NCI-H526 (cell line): ENCODE measurements around the gene ERFE.
A peak's percentile ranks its signal among the peaks of the same experiment; 100 is the strongest.
"Not testable (repeated sequence)": the region's sequence is repeated elsewhere in the genome, so short reads cannot be mapped to it uniquely, and the experiment has no call there.

ENCODE experiments used
- DNase-seq, 2 experiments: peaks; one replicate each; lab custom pipeline; 2025; lab: John Stamatoyannopoulos, UW

ERFE gene

DNA sequence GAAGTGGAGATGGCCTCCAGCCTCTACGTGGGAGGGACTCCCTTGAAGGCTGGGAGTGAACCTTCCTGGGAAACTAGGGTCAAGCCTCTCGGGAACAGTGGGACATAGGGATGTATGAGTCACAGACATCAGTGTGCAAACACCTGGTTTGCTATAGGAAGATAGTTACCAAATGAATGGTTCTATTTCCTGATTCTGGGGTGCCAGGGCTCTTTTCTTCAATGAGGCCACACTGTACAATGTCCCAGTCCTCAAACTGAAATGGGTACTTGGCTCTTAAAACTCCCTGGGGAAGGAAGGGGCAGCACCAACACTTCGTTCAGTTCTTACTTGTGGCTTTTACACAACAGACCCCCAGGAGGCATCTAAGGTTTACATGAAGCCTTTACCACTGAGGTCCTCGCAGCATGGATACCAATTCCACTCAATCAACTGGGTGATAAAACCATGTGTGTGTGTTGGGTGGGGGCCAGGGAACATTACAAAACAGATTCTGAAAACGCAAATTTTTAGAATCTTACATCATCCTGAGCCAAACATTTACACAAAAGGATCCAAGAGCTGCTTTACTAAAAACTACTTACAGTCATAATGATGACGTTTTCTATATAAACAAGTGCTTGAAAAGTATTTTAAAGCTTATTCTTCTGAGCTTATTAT is 10.4 kb downstream of the ERFE start:
- DNase-seq, result no peak

DNA sequence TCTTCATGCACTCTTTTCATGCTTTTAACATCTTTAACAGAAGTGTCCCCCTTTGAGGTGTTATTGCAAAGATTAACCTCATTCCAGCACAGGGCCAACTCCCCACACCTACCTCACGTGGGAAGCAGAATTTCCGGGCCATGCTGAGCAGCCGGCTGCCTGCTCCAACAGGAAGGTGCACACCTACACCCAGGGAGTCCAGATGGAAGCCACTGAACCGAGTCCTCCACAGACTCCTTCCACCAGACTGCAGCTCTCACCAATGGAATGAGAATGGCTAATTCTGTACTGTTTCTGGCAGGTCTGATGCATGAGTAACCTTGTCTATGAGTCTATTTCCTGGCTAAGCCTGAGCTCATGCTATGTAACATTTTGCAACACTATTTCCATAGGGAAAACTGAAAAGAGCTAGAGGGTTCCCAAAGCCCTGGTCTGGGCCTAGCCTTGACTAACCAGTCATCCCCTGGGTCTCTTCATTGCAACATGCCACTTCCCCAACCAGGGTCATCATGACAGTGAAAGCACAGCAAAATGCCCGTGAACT is 11.0 kb downstream of the ERFE start:
- no peak for DNase-seq

DNA sequence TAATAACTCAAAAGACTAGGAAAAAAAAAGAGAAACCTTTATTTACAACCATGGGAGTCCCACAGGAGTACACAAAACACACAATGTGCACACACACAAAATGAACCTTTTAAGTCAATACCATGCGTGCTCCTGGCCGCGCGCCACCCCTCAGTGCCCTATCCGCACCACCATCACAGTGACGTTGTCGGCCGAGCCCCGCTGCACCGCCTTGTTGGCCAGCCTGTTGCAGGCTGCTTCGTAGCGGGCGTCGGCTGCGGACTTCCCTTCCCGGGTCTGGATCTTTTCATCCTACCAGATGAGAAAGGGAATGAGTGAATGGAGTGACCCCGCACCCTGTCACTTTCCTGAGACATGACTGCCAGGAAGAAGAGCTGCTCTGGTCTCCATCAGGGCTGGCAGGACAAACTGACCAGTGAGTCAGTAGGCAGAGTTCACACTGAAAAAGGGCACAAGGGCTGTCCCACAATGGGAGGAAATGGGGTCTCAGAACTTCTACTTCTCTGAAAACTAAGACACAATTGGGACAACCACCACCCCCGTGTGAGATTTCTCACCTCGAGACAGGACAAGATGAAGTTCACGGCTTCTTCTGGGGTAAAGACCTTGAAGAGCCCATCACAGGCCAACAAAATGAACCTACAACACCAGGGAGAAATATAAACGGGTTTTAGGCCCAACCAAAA is 11.8 kb downstream of the ERFE start:
- no peak for DNase-seq

GRCh38 chr2:238171072-238171431 is 12.3 kb downstream of the ERFE start:
- DNase-seq, result not testable (repeated sequence)

DNA sequence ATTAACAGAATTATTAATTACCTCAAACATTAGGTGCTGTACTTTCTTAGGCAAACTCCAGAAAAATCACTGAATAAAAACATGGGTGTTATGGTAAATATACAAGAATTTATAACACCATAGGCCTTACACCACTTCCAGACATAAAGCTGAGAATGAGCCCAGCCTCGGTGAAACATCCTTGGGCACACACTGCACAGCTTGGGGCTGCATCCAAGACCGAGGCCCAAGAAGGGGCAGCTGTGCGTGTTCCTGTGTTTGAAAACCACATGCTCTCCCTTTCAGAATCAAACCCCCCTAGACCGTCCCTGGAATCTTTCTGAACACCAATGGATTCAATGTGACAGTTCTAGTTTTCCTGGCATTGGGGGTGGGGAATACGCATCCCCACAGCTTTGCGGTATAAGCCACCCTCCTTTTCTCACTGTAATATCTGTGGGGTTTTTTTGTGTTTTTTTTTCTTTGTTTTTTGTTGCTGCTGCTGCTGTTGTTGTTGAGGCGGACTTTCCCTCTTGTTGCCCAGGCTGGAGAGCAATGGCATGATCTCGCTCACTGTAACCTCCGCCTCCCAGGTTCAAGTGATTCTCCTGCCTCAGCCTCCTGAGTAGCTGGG is 12.9 kb downstream of the ERFE start:
- DNase-seq, result no peak

- no peak for DNase-seq
Observed at GRCh38 chr2:238172439-238172838, 13.7 kb downstream of the ERFE start.

- peak in 1 of 2 experiments; percentile 32 for DNase-seq
Observed at GRCh38 chr2:238173692-238174091, 14.9 kb downstream of the ERFE start.

DNA sequence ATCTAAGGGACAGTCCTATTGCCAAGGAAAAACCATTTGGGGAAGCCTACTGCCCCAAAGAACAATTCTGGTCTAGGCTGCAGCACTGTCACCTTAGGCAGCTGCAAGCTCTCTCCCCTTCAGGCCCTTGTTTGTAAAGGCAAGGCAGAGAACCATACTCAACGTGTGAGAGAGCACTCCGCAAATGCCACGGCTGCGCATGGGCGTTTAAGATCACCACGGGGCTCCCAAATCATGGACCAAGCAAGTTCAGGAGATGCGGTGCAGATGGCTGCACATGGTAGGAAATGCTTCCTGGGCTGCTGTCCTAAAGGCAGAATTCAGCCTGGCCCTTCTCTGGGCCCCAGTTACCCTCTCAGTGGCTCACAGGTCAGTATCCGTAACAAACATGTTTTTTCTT is 15.5 kb downstream of the ERFE start:
- no peak for DNase-seq

DNA sequence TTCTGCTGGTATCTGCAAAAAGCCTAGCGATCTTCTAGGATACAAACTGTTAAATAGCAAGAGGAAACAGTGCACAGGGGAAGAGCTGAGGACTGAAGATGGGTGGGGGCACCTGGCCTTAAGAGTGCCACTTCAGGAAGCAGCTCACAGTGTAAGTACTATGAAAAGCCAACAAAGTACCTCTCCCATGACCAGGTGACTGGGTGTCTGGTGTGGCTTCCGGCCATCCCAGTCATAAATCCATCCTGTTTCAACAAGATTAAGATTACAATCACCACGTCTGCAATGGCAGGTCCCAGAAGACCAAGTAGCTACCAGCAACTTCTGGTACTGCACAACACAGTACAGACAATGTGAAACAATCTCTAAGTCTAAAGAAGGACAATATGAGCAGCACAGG is 15.9 kb downstream of the ERFE start:
- DNase-seq, result no peak

DNA sequence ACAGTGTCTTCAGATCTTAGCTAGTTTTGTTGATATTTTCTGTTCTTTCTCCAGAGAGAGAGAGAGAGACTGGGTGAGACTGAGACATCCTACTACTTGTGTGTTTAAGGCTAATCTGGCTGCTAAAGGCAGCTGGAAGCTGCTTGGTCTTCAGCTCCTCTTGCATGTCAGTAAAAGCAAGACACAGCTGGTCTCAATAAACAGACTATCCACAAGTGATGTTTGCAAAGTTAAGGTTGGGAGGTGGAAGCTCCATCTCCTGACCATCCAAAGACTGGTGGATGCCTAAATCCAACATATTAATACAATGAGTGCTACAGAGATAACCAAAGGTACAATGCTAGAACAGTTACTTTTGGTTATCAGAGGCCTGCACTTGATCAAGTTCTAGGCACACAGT is 17.8 kb downstream of the ERFE start:
- DNase-seq, result no peak

DNA sequence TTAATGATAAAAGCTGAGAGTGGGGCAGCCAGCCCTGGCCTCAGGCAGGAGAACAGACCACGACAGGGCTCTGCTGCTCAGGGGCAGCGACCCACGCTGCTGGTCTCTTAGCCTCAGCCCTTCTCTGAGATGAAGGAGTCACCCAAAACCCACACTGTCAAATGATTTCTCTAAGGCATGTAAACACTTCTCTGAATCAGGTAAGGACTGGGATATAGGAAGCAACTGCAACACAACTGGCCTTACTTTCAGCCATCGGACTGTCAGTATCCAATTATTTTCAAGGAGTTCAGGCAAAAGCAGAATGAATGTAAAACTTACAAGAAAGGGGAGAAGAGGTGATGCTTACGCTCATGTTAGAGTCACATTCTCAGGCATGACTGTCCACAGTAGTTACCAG is 21.8 kb downstream of the ERFE start:
- DNase-seq, result no peak

DNA sequence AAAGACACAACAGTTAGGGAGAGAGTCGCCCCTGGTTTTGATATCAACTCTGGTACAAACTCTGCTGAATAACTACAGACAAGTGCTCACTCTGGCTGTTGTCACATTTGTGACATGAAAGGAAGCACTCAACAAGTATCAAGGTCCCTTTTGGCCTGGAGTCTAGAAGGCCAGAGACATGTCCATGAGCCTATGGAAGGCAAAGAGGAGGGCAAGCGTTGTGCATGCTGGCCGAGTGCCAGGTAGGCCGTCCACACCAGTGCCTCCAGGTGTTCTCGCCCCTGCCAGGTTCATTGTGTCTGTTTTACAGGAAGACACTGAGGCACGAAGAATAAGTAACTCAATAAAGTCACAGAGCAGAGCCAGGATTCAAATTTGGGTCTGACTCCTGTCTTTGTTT is 23.6 kb downstream of the ERFE start:
- DNase-seq, result no peak

DNA sequence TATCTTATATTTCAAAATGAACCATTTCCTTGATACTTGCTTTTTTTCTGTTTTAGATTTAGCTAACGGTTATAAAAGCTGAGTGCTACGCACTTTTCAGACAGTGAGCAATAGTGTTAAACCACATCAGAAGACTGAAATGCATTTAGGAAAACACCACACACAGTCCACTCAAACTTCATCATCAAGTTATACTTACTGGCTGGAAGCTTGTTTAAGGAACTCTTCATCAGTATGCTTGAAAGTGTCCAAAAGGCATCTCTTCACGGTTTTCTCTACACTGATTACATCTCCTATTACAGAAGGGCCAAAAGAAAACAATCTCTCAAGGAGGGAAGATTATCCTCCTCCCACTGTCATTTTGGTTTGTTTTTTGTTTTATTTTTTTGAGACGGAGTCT is 25.1 kb downstream of the ERFE start:
- no peak for DNase-seq

DNA sequence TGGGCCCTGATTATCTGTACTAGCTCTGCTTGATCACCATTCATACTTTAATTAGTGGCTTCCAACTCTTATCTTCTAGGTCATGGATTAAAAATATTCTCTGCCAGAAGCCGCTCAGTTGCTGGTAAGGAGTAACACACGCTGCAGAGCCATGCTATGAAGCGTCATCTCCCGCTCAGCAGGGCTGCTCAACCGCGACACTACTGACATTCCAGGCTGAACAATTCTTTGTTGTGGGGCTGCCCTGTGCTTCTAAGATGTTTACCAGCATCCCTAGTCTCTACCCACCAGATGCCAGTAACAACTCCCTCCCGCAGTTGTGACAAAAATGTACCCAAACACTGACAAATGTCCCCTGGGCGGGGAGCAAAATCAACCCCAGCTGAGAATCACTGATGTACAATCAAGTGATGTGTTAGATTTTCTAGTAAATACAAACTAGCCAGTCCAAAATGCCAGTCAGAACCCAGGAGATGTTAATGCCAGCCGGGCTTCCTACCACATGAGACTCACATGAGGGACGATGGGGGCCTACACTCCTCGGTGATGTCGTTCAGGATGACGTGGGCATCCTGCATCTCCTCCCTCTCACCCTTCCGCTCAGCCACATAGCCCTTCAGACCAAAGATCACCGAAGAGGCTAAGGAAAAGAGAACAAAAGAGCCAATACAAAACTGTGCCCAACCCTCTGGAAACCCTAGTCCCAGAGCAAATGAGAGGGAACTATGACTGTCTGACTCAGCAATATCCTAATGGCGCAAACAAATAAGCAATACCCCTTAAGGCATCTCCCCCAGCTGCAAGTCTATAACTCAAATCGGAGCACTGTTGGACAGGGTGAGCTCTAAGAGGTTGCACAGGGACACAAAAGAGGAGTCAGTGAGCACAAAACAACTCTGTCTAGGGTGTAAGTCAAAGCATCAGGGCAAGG is 29.1 kb downstream of the ERFE start:
- no peak for DNase-seq

DNA sequence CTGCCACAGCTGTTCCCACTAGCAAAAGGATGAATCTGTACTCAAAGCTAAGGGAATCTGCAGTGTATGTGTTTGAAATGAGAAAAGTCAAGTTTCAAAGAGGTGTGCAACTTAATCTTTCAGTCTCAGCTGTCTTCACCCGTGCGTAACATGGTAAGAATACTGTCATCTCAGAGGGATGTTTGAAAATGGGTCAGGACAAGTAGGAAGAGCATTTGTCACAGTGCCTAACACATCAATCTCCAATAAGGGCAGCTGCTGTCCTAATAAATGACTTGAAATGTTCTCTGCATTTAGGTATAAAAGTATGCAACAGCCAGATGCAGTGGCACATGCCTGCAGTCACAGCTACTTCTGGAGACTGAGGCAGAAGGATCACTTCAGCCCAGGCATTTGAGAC is 31.7 kb downstream of the ERFE start:
- no peak for DNase-seq

DNA sequence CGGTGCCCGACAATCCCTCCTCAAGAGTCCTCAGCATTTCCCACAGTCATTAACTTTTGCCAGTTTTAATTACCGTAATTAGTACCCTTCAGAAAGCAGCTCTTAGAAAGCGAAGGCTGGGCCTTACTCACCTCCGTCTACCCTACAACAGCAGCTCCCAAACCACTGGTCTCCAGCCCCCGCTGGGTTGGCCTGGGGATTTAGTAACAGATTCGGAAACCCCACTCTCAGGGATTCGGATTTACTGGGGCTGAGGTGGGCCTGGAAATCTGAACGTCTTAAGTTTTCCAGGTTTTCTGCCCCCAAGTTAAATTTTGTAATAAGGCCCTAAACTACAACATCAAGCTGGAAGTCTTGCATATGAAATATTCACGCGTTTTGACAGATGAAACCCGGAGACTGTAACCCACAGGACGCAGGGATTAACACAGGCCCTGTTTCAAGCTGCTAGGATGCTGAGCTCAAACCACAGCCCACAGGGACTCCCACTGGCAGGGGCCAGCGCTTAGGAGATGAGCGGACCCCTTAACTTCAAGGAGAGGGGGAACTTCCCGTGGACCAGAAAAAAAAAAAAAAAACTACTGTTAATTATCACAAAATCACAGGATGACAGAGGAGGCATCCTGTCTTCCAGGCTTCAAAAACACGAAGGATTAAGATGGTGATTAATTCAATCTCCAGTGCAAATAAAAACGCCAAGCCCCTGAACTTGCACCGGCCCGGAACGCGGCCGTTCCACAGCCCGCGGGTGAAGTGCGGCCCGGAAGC is 43.7 kb downstream of the ERFE start:
- DNase-seq, result peak in 1 of 2 experiments; percentile 26

DNA sequence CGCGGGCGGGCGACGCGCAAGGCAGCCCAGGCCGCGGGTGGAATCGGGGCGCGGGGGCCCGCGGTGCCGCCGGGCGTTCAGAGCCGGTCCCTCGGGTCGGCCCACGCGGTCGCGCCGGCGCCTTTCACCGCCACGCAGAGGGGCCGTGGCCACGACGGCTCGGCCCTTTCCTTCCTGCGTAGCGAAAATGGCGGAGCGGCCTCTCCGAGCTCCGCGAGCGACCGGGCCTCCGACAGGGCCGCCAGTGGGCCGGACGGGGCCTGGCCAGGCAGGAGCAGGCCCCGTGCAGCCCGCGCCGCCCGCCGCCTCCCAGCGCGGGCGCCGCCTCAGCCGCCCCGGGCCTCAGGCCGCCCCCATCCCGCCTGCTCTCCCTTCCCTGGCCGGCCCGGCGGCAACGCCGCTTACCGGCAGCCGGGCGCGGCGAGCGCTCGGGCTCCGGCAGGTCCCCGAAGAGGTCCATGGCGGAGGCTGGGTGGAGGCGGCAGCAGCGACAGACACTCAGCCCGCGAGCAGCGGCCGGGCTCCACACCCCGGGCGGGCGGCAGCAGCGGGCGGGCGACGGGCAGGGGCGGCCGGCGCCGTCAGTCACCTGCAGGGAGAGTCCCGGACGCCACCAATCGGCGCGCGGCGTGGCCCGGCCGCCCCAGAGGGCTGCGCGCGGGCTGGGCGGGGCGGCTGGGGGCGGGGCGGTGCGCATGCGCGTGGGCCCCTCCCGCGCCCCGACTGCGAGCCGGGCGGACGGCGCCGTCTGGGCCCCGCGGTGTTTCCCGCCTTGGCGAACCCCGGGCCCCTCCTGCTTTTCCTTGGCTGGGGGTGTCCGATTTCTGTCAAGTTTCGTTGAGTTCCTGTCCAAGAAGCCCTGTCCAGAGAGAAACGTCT is 44.6 kb downstream of the ERFE start, which contains the start of gene ILKAP:
Gene ILKAP (minus strand): TSS at position 602 of the 879 bp plus-strand sequence. CDS start 142 bp downstream, at position 460.
- DNase-seq, result peak; percentile 58 to 96

DNA sequence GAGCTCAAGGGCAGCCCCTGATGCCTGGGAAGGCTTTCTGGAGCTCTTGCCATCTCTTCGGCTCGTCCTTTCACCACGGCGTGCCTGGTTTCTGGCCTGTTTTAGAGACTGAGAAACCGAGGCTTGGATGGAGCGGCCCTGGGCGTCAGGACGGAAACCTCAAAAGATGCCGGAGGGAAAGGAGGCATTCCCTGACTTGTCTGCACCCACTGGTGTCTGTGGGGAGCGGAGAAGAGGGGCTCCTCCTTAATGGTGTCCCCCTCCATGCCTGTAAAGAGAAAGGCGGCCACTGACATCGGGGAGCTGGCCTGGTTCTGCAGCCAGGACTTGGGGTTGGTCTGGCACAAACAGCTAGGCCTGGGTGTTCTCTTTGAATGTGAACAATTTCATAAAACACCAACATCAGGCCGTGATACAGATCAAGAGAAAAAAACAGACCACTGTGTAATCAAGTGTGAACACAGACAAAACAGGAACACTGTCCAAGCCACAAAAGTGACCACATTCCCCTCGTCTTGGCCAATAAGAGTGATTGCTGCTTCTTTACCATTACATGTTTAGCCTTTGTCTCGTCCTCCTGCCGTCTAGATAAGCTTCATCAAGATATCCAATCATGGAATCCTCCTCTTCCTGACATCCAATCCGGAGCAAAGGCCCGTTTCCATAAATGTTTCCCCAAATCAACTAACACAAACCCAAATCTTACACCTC is 45.4 kb downstream of the ERFE start:
- no peak for DNase-seq

DNA sequence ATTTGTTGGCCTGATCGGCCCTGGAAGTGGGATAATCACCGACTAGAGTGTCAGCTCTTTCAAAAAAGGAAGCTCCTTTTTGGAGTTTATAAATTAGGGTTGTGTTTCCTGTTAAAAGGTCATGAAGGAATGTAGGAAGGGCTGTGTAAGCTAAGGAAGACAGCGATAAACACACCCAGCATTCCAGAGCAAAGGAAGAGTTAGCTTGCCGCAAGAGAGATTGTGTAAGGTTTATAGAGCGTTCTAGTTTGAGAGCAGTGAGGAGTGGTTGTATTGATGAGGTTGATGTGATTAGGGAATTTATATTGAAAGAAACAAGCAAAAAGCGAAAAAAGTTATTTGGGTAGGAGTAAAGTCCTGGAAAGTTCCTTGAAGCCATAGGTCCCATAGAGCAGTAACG is 48.2 kb downstream of the ERFE start:
- no peak for DNase-seq
